Vagina (tissue), 2 donors: ENCODE results near the gene IL2RA.

Experiments
- POLR2A ChIP-seq, 2 donors: fragments of 450-650 bp; IDR thresholded peaks; one replicate each; pipeline ENCODE4 v1.6.1; 2017; ENCODE audit warnings: antibody characterized with exemption in 2 of 2, mild to moderate bottlenecking in 2 of 2, moderate library complexity in 2 of 2
- TF ChIP-seq, protein P1 (sequence below), 3 experiments: fragments of 450-650 bp in 2 of 3; fragments of 200-600 bp in 1 of 3; sonication (generic) in 1 of 3; IDR thresholded peaks; one replicate each; pipeline ENCODE4 v1.5.1; 2017 to 2019; ENCODE audit warnings: antibody characterized with exemption in 3 of 3, mild to moderate bottlenecking in 2 of 3, moderate library complexity in 2 of 3

DNA sequence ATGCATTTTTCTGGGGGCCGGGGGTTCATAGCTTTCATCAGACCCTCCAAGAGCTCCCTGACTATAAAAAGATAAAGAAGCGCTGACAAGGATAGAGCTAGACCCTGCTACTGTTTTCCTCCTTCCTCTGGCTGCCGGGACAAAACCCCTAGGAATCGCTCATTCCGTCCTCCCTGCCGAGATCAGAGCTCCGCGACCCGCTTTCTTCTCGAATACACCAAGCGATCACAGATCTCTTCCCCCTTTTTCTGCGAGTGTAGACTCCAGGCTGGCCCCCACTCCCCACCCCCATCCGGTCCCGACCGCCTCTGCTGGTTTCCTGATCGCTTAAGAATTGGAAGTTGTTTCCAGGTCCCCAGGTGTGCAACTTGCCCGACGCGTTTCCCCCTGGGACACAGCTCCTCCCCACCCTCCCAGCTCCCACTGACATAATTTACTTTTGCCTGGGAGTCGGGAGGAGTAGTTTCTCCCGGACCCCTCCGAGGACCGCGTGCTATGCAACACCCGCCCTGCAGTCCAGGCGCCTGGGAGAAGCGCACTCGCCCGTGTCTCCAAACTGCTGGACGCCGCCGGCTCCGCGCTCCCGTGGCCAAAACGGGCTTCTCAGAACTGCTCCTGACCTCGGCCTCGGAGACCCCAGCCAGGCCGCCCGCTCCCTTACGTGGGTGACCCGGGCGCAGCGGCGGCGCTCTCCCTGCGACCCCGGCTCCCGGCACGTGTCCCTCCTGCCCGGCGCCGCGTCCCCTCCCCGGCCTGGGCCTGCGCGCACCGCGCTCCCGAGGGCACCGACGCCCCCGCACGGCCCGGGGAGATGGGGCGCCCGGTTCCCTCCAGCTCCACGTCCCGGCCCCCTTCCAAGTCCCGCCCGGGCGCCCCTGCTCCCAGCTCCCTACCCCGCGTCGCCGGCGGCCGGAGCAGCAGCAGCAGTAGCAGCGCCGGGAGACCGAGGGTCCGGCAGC, 85.4 kb downstream of the IL2RA start:
- TF ChIP-seq, protein P1, sequence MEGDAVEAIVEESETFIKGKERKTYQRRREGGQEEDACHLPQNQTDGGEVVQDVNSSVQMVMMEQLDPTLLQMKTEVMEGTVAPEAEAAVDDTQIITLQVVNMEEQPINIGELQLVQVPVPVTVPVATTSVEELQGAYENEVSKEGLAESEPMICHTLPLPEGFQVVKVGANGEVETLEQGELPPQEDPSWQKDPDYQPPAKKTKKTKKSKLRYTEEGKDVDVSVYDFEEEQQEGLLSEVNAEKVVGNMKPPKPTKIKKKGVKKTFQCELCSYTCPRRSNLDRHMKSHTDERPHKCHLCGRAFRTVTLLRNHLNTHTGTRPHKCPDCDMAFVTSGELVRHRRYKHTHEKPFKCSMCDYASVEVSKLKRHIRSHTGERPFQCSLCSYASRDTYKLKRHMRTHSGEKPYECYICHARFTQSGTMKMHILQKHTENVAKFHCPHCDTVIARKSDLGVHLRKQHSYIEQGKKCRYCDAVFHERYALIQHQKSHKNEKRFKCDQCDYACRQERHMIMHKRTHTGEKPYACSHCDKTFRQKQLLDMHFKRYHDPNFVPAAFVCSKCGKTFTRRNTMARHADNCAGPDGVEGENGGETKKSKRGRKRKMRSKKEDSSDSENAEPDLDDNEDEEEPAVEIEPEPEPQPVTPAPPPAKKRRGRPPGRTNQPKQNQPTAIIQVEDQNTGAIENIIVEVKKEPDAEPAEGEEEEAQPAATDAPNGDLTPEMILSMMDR (IDR thresholded peaks at IDR 0.05), result no peak
- no peak for TF ChIP-seq POLR2A (IDR thresholded peaks at IDR 0.05)
